ENCODE data around the gene ASPA.

- no peak for TF ChIP-seq EZH2 (IDR thresholded peaks at IDR 0.05; ENCODE audit: low read length, missing control alignments)
- TF ChIP-seq CTCF (conservative IDR thresholded peaks at IDR 0.05 in 1 of 2, IDR thresholded peaks at IDR 0.05 in 1 of 2; ENCODE audit: low read depth in 1 of 2, low read length in 2 of 2): no peak
Measured at GRCh38 chr17:3433741-3434140, 42.1 kb upstream of the ASPA start, which contains the start of gene OR1E2.
